ENCODE results near the gene RAPGEFL1. TPM values are rescaled to one million over a fixed set of nuclear protein-coding genes. Genes with fewer than 3 reads are reported as not detected.
A peak's percentile ranks its signal among the peaks of the same experiment; 100 is the strongest.
"Not testable (repeated sequence)": the region's sequence is repeated elsewhere in the genome, so short reads cannot be mapped to it uniquely, and the experiment has no call there.

Gene RAPGEFL1
- total RNA-seq, 1 experiment from 2014 or later: 57.9 TPM

- TF ChIP-seq, protein P1, sequence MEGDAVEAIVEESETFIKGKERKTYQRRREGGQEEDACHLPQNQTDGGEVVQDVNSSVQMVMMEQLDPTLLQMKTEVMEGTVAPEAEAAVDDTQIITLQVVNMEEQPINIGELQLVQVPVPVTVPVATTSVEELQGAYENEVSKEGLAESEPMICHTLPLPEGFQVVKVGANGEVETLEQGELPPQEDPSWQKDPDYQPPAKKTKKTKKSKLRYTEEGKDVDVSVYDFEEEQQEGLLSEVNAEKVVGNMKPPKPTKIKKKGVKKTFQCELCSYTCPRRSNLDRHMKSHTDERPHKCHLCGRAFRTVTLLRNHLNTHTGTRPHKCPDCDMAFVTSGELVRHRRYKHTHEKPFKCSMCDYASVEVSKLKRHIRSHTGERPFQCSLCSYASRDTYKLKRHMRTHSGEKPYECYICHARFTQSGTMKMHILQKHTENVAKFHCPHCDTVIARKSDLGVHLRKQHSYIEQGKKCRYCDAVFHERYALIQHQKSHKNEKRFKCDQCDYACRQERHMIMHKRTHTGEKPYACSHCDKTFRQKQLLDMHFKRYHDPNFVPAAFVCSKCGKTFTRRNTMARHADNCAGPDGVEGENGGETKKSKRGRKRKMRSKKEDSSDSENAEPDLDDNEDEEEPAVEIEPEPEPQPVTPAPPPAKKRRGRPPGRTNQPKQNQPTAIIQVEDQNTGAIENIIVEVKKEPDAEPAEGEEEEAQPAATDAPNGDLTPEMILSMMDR (IDR thresholded peaks at IDR 0.05; ENCODE audit: unreplicated experiment): no peak
- no TSS peak for BruUV-seq (replicated peaks)
- Mint-ChIP-seq H3K9me3 (ENCODE audit: low read depth, unreplicated experiment) (no peaks in the 10 kb centered on the region), H3K36me3 (ENCODE audit: insufficient read depth, unreplicated experiment) (peaks cover 19% of the 10 kb centered on the region), H3K4me1 (ENCODE audit: low read depth, unreplicated experiment) (peaks cover 7% of the 10 kb centered on the region), H3K27me3 (ENCODE audit: unreplicated experiment) (no peaks in the 10 kb centered on the region), H3K27ac (ENCODE audit: unreplicated experiment) (no peak overlapping the region), H3K4me3 (ENCODE audit: low read depth, unreplicated experiment) (no peak overlapping the region)
- CTCF ChIA-PET: interaction anchor here (0.6 to 14.0 kb wide), 22 partner anchors 9 to 527 kb away, joined by 3 to 181 read pairs (median 12); partner anchors contain the start of genes CASC3, CDC6, GJD3 and MSL1
- intact Hi-C loops (cut with micrococcal nuclease; ENCODE audit: unreplicated experiment): no loop called here
- DNase-seq: no peak
Measured at GRCh38 chr17:40197550-40197949, 20.3 kb downstream of the RAPGEFL1 start.

GRCh38 chr17:40197965-40198456 is 20.7 kb downstream of the RAPGEFL1 start:
- not testable (repeated sequence) for H3K27ac Mint-ChIP-seq (ENCODE audit: unreplicated experiment); H3K4me1 Mint-ChIP-seq (ENCODE audit: low read depth, unreplicated experiment); H3K27me3 Mint-ChIP-seq (ENCODE audit: unreplicated experiment); H3K9me3 Mint-ChIP-seq (ENCODE audit: low read depth, unreplicated experiment)
- Mint-ChIP-seq H3K4me3 (ENCODE audit: low read depth, unreplicated experiment) (peak overlapping the region; percentile 53), H3K36me3 (ENCODE audit: insufficient read depth, unreplicated experiment) (peaks cover 19% of the 10 kb centered on the region)
- intact Hi-C loops (cut with micrococcal nuclease; ENCODE audit: unreplicated experiment): loop anchor here (1.0 to 2.0 kb wide), 2 partner anchors 165 to 175 kb away; no protein-coding TSS in a partner anchor
- CTCF ChIA-PET: interaction anchor here (0.8 to 14.0 kb wide), 28 partner anchors 8 to 511 kb away, joined by 3 to 181 read pairs (median 7); partner anchors contain the start of genes CASC3, CDC6, GJD3 and MSL1
- TSS peak; percentile 21 for BruUV-seq (replicated peaks)
- DNase-seq: peak; percentile 81

DNA sequence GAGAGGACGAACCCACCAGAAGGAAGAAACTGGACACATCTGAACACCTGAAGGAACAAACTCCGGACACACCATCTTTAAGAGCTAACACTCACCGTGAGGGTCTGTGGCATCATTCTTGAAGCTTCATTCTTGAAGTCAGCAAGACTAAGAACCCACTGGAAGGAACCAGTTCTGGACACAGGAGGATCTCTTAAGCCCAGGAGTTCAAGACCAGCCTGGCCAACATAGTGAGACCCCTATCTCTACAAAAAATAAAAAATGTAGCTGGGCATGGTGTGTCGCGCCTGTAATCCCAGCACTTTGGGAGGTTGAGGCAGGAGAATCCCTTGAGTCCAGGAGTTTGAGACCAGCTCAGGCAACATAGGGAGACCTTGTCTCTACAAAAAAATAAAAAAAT is 21.3 kb downstream of the RAPGEFL1 start:
- Mint-ChIP-seq H3K27me3 (ENCODE audit: unreplicated experiment) (no peaks in the 10 kb centered on the region), H3K36me3 (ENCODE audit: insufficient read depth, unreplicated experiment) (peaks cover 19% of the 10 kb centered on the region), H3K9me3 (ENCODE audit: low read depth, unreplicated experiment) (no peaks in the 10 kb centered on the region), H3K27ac (ENCODE audit: unreplicated experiment) (no peak overlapping the region), H3K4me3 (ENCODE audit: low read depth, unreplicated experiment) (peak overlapping the region; percentile 53), H3K4me1 (ENCODE audit: low read depth, unreplicated experiment) (peaks cover 7% of the 10 kb centered on the region)
- CTCF ChIA-PET: interaction anchor here (0.6 to 14.0 kb wide), 33 partner anchors 9 to 523 kb away, joined by 3 to 181 read pairs (median 7); partner anchors contain the start of genes CASC3, CDC6, GJD3 and MSL1
- no TSS peak for BruUV-seq (replicated peaks)
- no peak for DNase-seq
- intact Hi-C loops (cut with micrococcal nuclease; ENCODE audit: unreplicated experiment): loop anchor here (1.0 to 2.0 kb wide), 2 partner anchors 165 to 174 kb away; no protein-coding TSS in a partner anchor
- TF ChIP-seq, protein P1 (IDR thresholded peaks at IDR 0.05; ENCODE audit: unreplicated experiment): no peak

DNA sequence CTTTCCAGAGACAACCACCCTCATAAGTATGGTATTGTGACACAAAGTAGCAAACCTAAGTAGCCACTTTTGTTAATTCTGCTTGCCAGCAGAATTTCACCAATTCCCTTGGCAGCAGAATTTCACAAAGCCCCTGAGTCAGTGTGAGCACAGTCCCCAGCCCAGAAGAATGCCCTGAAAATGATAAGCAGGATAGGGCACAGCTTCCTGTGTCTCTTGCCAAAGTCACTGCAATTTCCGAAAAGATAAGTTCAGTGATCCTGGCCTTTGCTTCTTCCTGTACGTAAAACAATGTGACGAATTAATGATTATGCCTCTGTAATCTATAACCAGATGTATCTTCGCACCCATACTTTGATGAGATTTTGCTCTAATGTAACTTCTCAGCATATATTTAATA is 25.9 kb downstream of the RAPGEFL1 start:
- H3K9me3 Mint-ChIP-seq (ENCODE audit: low read depth, unreplicated experiment): no peaks in the 10 kb centered on the region
- H3K4me3 Mint-ChIP-seq (ENCODE audit: low read depth, unreplicated experiment): no peak overlapping the region
- peaks cover 7% of the 10 kb centered on the region for H3K4me1 Mint-ChIP-seq (ENCODE audit: low read depth, unreplicated experiment)
- DNase-seq: no peak
- H3K27me3 Mint-ChIP-seq (ENCODE audit: unreplicated experiment): no peaks in the 10 kb centered on the region
- peaks cover 13% of the 10 kb centered on the region for H3K36me3 Mint-ChIP-seq (ENCODE audit: insufficient read depth, unreplicated experiment)
- BruUV-seq (replicated peaks): no TSS peak
- no peak overlapping the region for H3K27ac Mint-ChIP-seq (ENCODE audit: unreplicated experiment)
- CTCF ChIA-PET: interaction anchor here (0.5 to 7.4 kb wide), 21 partner anchors 8 to 394 kb away, joined by 3 to 181 read pairs (median 8); partner anchors contain the start of genes CDC6, IGFBP4 and WIPF2
- intact Hi-C loops (cut with micrococcal nuclease; ENCODE audit: unreplicated experiment): no loop called here
- TF ChIP-seq, protein P1 (IDR thresholded peaks at IDR 0.05; ENCODE audit: unreplicated experiment): no peak

- not testable (repeated sequence) for H3K4me3 Mint-ChIP-seq (ENCODE audit: low read depth, unreplicated experiment); H3K27ac Mint-ChIP-seq (ENCODE audit: unreplicated experiment); H3K27me3 Mint-ChIP-seq (ENCODE audit: unreplicated experiment); H3K36me3 Mint-ChIP-seq (ENCODE audit: insufficient read depth, unreplicated experiment); H3K9me3 Mint-ChIP-seq (ENCODE audit: low read depth, unreplicated experiment); DNase-seq; BruUV-seq (replicated peaks); H3K4me1 Mint-ChIP-seq (ENCODE audit: low read depth, unreplicated experiment)
- CTCF ChIA-PET: interaction anchor here (0.6 to 3.5 kb wide), 10 partner anchors 9 to 385 kb away, joined by 3 to 35 read pairs (median 5); partner anchors contain the start of gene WIPF2
- intact Hi-C loops (cut with micrococcal nuclease; ENCODE audit: unreplicated experiment): loop anchor here (2.0 kb wide), 1 partner anchor 245 kb away; no protein-coding TSS in a partner anchor
Measured at GRCh38 chr17:40206193-40206592, 28.9 kb downstream of the RAPGEFL1 start.

Data from Calu3 (cell line).